HEK293 (cell line): ENCODE results near the gene RNF10.

Source experiments
- CTCF ChIA-PET: fragments of 350-600 bp; formaldehyde crosslinking; extraction: SDS; loops from one replicate; lab custom pipeline; 2021; ENCODE audit warnings: antibody characterized with exemption; lab: Yijun Ruan, JAX
- POLR2A ChIA-PET: fragments of 300-600 bp; formaldehyde crosslinking; extraction: SDS; loops from one replicate; lab custom pipeline; 2020; ENCODE audit warnings: antibody characterized with exemption, inconsistent platforms; lab: Yijun Ruan, JAX
- H3K27ac ChIP-seq: fragments of 200-500 bp; sonication (Bioruptor generic); 2 replicates; pipeline ENCODE4 v1.5.1; 2014; ENCODE audit warnings: low read depth, low read length, control low read depth, inconsistent platforms; ENCODE audit errors: extremely low read depth
- H3K36me3 ChIP-seq, 2 experiments: fragments of 200-500 bp in 1 of 2; sonication (Bioruptor generic) in 1 of 2; 1 replicate in 1 of 2; 2 replicates in 1 of 2; pipeline ENCODE4 v1.5.1; 2014 to 2017; ENCODE audit warnings: inconsistent platforms in 2 of 2, low read length in 2 of 2; ENCODE audit not compliant: control insufficient read depth in 2 of 2, insufficient read depth in 1 of 2
- H3K4me1 ChIP-seq: fragments of 200-500 bp; sonication (Bioruptor generic); 2 replicates; pipeline ENCODE4 v1.5.1; 2014; ENCODE audit warnings: mild to moderate bottlenecking, low read length, inconsistent platforms; ENCODE audit not compliant: control insufficient read depth, insufficient read depth
- H3K4me3 ChIP-seq: 2 replicates; pipeline ENCODE4 v1.5.1; 2011; ENCODE audit warnings: low read depth, mild to moderate bottlenecking, control low read depth, low read length, moderate library complexity
- H3K9me3 ChIP-seq: fragments of 200-500 bp; sonication (Bioruptor generic); 2 replicates; pipeline ENCODE4 v1.5.1; 2014; ENCODE audit warnings: low read depth, low read length, inconsistent platforms; ENCODE audit not compliant: control insufficient read depth, insufficient read depth
- BCL11B ChIP-seq: fragments of 450-650 bp; formaldehyde crosslinking; IDR thresholded peaks from 2 replicates; pipeline ENCODE4 v1.5.1; 2016; ENCODE audit warnings: low read depth, missing biosample characterization, missing genetic modification characterization
- GLIS2 ChIP-seq: fragments of 450-650 bp; formaldehyde crosslinking; IDR thresholded peaks from 2 replicates; pipeline ENCODE4 v1.5.1; 2016; ENCODE audit warnings: missing biosample characterization, missing genetic modification characterization
- PATZ1 ChIP-seq: fragments of 450-650 bp; formaldehyde crosslinking; IDR thresholded peaks from 2 replicates; pipeline ENCODE4 v1.5.1; 2016; ENCODE audit warnings: missing biosample characterization, missing genetic modification characterization
- ZBTB7A ChIP-seq: fragments of 450-650 bp; formaldehyde crosslinking; IDR thresholded peaks from 2 replicates; pipeline ENCODE4 v1.5.1; 2016; ENCODE audit warnings: low read depth, missing biosample characterization, missing genetic modification characterization
- ZNF140 ChIP-seq: fragments of 450-650 bp; formaldehyde crosslinking; IDR thresholded peaks from 2 replicates; pipeline ENCODE4 v1.5.1; 2016; ENCODE audit warnings: missing biosample characterization, missing genetic modification characterization
- ZNF16 ChIP-seq: fragments of 450-650 bp; formaldehyde crosslinking; IDR thresholded peaks from 2 replicates; pipeline ENCODE4 v1.5.1; 2016; ENCODE audit warnings: low read depth, missing biosample characterization, missing genetic modification characterization
- ZNF175 ChIP-seq: fragments of 450-650 bp; formaldehyde crosslinking; IDR thresholded peaks from 2 replicates; pipeline ENCODE4 v1.5.1; 2016; ENCODE audit warnings: missing biosample characterization, missing genetic modification characterization
- ZNF302 ChIP-seq: fragments of 450-650 bp; formaldehyde crosslinking; IDR thresholded peaks from 2 replicates; pipeline ENCODE4 v1.5.1; 2016; ENCODE audit warnings: missing biosample characterization, missing genetic modification characterization, low read depth
- ZNF354C ChIP-seq: fragments of 450-650 bp; formaldehyde crosslinking; IDR thresholded peaks from 2 replicates; pipeline ENCODE4 v1.5.1; 2016; ENCODE audit warnings: missing biosample characterization, missing genetic modification characterization, low read depth, borderline replicate concordance
- ZNF394 ChIP-seq: fragments of 450-650 bp; formaldehyde crosslinking; IDR thresholded peaks from 2 replicates; pipeline ENCODE4 v1.5.1; 2016; ENCODE audit warnings: missing biosample characterization, missing genetic modification characterization, mild to moderate bottlenecking, moderate library complexity, borderline replicate concordance
- ZNF426 ChIP-seq: fragments of 450-650 bp; formaldehyde crosslinking; IDR thresholded peaks from 2 replicates; pipeline ENCODE4 v1.5.1; 2017; ENCODE audit warnings: missing biosample characterization, missing genetic modification characterization, mild to moderate bottlenecking, inconsistent platforms, moderate library complexity
- ZNF677 ChIP-seq: fragments of 450-650 bp; IDR thresholded peaks from 2 replicates; pipeline ENCODE4 v1.5.0; 2018; ENCODE audit warnings: missing biosample characterization, mild to moderate bottlenecking, missing genetic modification characterization, moderate library complexity
- ZNF707 ChIP-seq: fragments of 450-650 bp; formaldehyde crosslinking; IDR thresholded peaks from 2 replicates; pipeline ENCODE4 v1.5.1; 2016; ENCODE audit warnings: missing biosample characterization, missing genetic modification characterization
- ZNF777 ChIP-seq: fragments of 450-650 bp; formaldehyde crosslinking; IDR thresholded peaks from 2 replicates; pipeline ENCODE4 v1.5.1; 2017; ENCODE audit warnings: missing biosample characterization, missing genetic modification characterization, borderline replicate concordance
- TF ChIP-seq, protein P1 (sequence below): fragments of 450-650 bp; formaldehyde crosslinking; IDR thresholded peaks from 2 replicates; pipeline ENCODE4 v1.5.1; 2016; ENCODE audit warnings: missing biosample characterization, missing genetic modification characterization
- TF ChIP-seq, protein P2 (sequence below): fragments of 450-650 bp; formaldehyde crosslinking; IDR thresholded peaks from 2 replicates; pipeline ENCODE4 v1.5.1; 2017; ENCODE audit warnings: missing biosample characterization, missing genetic modification characterization

The RNF10 gene

GRCh38 chr12:120500581-120500980 lies 33.6 kb upstream of the RNF10 start:
- Histone ChIP-seq H3K27ac (no peak overlapping the region), H3K9me3 (no peaks in the 10 kb centered on the region), H3K4me1 (no peaks in the 10 kb centered on the region), H3K4me3 (no peak overlapping the region), H3K36me3 (peaks cover 11 to 51% of the 10 kb centered on the region in 2 experiments)
- POLR2A ChIA-PET: interaction anchor here (1.1 to 1.9 kb wide), 2 partner anchors 25 to 28 kb away, joined by 3 to 5 read pairs; partner anchors contain the start of gene COQ5
- CTCF ChIA-PET: interaction anchor here (0.5 kb wide), 1 partner anchor 32 kb away, joined by 3 read pairs; no protein-coding TSS in a partner anchor
- TF ChIP-seq ZNF394 (tag by site-specific recombination): no peak
- TF ChIP-seq ZNF140 (tag by site-specific recombination): no peak
- no peak for TF ChIP-seq BCL11B (tag by site-specific recombination)
- TF ChIP-seq, protein P1, sequence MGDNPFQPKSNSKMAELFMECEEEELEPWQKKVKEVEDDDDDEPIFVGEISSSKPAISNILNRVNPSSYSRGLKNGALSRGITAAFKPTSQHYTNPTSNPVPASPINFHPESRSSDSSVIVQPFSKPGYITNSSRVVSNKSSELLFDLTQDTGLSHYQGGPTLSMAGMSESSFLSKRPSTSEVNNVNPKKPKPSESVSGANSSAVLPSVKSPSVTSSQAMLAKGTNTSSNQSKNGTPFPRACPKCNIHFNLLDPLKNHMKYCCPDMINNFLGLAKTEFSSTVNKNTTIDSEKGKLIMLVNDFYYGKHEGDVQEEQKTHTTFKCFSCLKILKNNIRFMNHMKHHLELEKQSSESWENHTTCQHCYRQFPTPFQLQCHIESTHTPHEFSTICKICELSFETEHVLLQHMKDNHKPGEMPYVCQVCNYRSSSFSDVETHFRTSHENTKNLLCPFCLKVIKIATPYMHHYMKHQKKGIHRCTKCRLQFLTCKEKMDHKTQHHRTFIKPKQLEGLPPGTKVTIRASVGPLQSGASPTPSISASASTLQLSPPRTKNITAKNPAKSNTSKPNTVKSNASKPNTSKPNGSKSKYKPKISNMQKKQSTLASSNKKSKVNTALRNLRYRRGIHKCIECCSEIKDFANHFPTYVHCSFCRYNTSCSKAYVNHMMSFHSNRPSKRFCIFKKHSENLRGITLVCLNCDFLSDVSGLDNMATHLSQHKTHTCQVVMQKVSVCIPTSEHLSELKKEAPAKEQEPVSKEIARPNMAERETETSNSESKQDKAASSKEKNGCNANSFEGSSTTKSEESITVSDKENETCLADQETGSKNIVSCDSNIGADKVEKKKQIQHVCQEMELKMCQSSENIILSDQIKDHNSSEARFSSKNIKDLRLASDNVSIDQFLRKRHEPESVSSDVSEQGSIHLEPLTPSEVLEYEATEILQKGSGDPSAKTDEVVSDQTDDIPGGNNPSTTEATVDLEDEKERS: no peak
- TF ChIP-seq, protein P2, sequence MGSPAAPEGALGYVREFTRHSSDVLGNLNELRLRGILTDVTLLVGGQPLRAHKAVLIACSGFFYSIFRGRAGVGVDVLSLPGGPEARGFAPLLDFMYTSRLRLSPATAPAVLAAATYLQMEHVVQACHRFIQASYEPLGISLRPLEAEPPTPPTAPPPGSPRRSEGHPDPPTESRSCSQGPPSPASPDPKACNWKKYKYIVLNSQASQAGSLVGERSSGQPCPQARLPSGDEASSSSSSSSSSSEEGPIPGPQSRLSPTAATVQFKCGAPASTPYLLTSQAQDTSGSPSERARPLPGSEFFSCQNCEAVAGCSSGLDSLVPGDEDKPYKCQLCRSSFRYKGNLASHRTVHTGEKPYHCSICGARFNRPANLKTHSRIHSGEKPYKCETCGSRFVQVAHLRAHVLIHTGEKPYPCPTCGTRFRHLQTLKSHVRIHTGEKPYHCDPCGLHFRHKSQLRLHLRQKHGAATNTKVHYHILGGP: no peak
- no peak for TF ChIP-seq ZNF677 (tag by site-specific recombination)
- no peak for TF ChIP-seq ZNF16 (tag by site-specific recombination)
- no peak for TF ChIP-seq ZNF777
- TF ChIP-seq ZBTB7A (tag by site-specific recombination): no peak
- TF ChIP-seq ZNF707: no peak
- TF ChIP-seq ZNF354C: no peak
- no peak for TF ChIP-seq ZNF426 (tag by site-specific recombination)

DNA sequence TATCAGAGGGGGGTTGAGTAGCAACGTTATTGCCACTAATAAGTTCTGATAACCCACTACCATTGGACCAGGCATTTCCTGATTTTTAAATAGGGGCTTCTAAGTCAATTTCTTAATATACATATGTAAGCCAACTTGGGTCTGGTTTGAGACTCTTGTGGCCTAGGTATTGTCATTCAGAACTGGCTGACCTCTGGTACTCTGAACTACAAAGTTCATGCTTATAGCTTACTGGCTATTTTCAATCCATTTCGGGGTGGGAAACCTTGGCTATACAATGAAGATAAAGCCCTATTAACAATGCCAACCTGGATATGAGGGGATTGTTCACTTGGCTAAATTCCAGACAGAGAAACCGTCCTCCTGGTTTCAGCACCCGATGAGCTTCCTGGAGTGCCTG lies 29.6 kb upstream of the RNF10 start:
- CTCF ChIA-PET: interaction anchor here (0.9 kb wide), 1 partner anchor 8 kb away, joined by 4 read pairs; no protein-coding TSS in a partner anchor
- POLR2A ChIA-PET: interaction anchor here (0.6 to 2.6 kb wide), 2 partner anchors 8 to 131 kb away, joined by 3 to 12 read pairs; partner anchors contain the start of gene DYNLL1

More for the DNA sequence above, 29.6 kb upstream of the RNF10 start:
- no peak for TF ChIP-seq PATZ1
- TF ChIP-seq GLIS2 (tag by site-specific recombination): no peak
- no peak for TF ChIP-seq ZNF175
- no peak for TF ChIP-seq ZNF302
- Histone ChIP-seq H3K36me3 (peaks cover 34 to 49% of the 10 kb centered on the region in 2 experiments; a peak in 2 of 3 replicates), H3K9me3 (no peaks in the 10 kb centered on the region), H3K4me1 (no peaks in the 10 kb centered on the region), H3K4me3 (no peak overlapping the region), H3K27ac (no peak overlapping the region)
